Naive thymus-derived CD4-positive, alpha-beta T cell (primary cell): ENCODE results near the gene GPHN. TPM values are rescaled to one million over a fixed set of nuclear protein-coding genes. Genes with fewer than 3 reads are reported as not detected.
A peak's percentile ranks its signal among the peaks of the same experiment; 100 is the strongest.

Experiments
- ATAC-seq: fragments of 150-1000 bp; cut with Tn5 transposase; 2 replicates; pipeline ENCODE4 v1.10.0; 2021; ENCODE audit warnings: mild to moderate bottlenecking, moderate library complexity
- CTCF ChIA-PET: fragments of 350-600 bp; sonication (Branson Sonifier 250); formaldehyde crosslinking; loops from one replicate; lab custom pipeline; 2021; ENCODE audit warnings: antibody characterized with exemption; lab: Charles Lee
- POLR2A ChIA-PET: fragments of 350-600 bp; sonication (Branson Sonifier 250); formaldehyde crosslinking; loops from one replicate; lab custom pipeline; 2021; ENCODE audit warnings: antibody characterized with exemption, inconsistent platforms; lab: Charles Lee
- DNase-seq, 9 donors: peaks; one replicate each; pipeline versions ENCODE4 v3.0.0 to v3.0.0-alpha.2; 2020 to 2022; ENCODE audit warnings: mixed read lengths in 1 of 9
- H3K27ac ChIP-seq: one replicate; pipeline ENCODE4 v1.7.0; 2013; ENCODE audit warnings: mild to moderate bottlenecking, low read depth, low read length, moderate library complexity
- H3K27me3 ChIP-seq, 2 donors: one replicate each; pipeline ENCODE4 v1.7.0; 2013; ENCODE audit warnings: low read length in 2 of 2, mild to moderate bottlenecking in 2 of 2, moderate library complexity in 2 of 2; ENCODE audit not compliant: control insufficient read depth in 2 of 2, insufficient read depth in 2 of 2
- H3K36me3 ChIP-seq, 3 experiments: 1 replicate in 2 of 3; 2 replicates in 1 of 3; pipeline ENCODE4 v1.7.0; 2013; ENCODE audit warnings: low read length in 3 of 3, mild to moderate bottlenecking in 3 of 3, moderate library complexity in 1 of 3; ENCODE audit not compliant: insufficient read depth in 3 of 3, control insufficient read depth in 2 of 3
- H3K4me1 ChIP-seq, 2 donors: one replicate each; pipeline ENCODE4 v1.7.0; 2013; ENCODE audit warnings: low read length in 2 of 2, mild to moderate bottlenecking in 2 of 2, moderate library complexity in 1 of 2; ENCODE audit not compliant: control insufficient read depth in 2 of 2, insufficient read depth in 2 of 2
- H3K4me3 ChIP-seq: 2 replicates; pipeline ENCODE4 v1.7.0; 2013; ENCODE audit warnings: mild to moderate bottlenecking, low read length
- H3K9me3 ChIP-seq, 3 experiments: 1 replicate in 2 of 3; 2 replicates in 1 of 3; pipeline ENCODE4 v1.7.0; 2013; ENCODE audit warnings: low read length in 3 of 3; ENCODE audit not compliant: control insufficient read depth in 2 of 3
- H3K27ac Mint-ChIP-seq, 9 donors: one replicate each; pipeline ENCODE4 v1.8.0; 2020 to 2022; ENCODE audit warnings: mixed read lengths in 9 of 9, mild to moderate bottlenecking in 8 of 9, moderate library complexity in 5 of 9, inconsistent platforms in 2 of 9
- H3K27me3 Mint-ChIP-seq, 5 donors: one replicate each; pipeline ENCODE4 v1.8.0; 2021 to 2022; ENCODE audit warnings: mixed read lengths in 5 of 5, mild to moderate bottlenecking in 1 of 5
- H3K36me3 Mint-ChIP-seq, 5 donors: one replicate each; pipeline ENCODE4 v1.8.0; 2020 to 2022; ENCODE audit warnings: mixed read lengths in 5 of 5, mild to moderate bottlenecking in 3 of 5, inconsistent platforms in 1 of 5
- H3K4me1 Mint-ChIP-seq, 7 donors: one replicate each; pipeline ENCODE4 v1.8.0; 2020 to 2022; ENCODE audit warnings: mixed read lengths in 7 of 7, mild to moderate bottlenecking in 3 of 7, inconsistent platforms in 1 of 7
- H3K4me3 Mint-ChIP-seq, 10 donors: one replicate each; pipeline ENCODE4 v1.8.0; 2020 to 2022; ENCODE audit warnings: mild to moderate bottlenecking in 10 of 10, mixed read lengths in 10 of 10, moderate library complexity in 6 of 10, inconsistent platforms in 2 of 10
- H3K9me3 Mint-ChIP-seq, 11 donors: one replicate each; pipeline ENCODE4 v1.8.0; 2020 to 2022; ENCODE audit warnings: mixed read lengths in 11 of 11, mild to moderate bottlenecking in 4 of 11, inconsistent platforms in 1 of 11, moderate library complexity in 1 of 11
- intact Hi-C, 2 donors: fragments of 100-400 bp; cut with micrococcal nuclease; formaldehyde crosslinking; loops; one replicate each; pipeline ENCODE4 v1.15.1; 2023
- polyA plus RNA-seq, 2 donors: library from polyadenylated mRNA; unstranded; fragments of 300-500 nt; fragmentation: Illumina TruSeq; gene quantifications; one replicate each; pipeline ENCODE4 v1.2.3, GENCODE V29; 2021
- total RNA-seq, 6 experiments: library from RNA in 5 of 6; stranded (reverse) in 5 of 6; gene quantifications; 1 replicate in 5 of 6; 2 replicates in 1 of 6; pipeline ENCODE4 v1.2.3 and lab custom pipeline; 2021 to 2026

The GPHN gene
- total and polyA plus RNA-seq, 7 experiments from 2014 or later = 6.0 to 28.1 (median 14.3) TPM

GRCh38 chr14:66596241-66596985, 88.5 kb downstream of the GPHN start:
- DNase-seq = no peak
- Histone ChIP-seq H3K36me3 (no peaks in the 10 kb centered on the region), H3K27ac (no peak overlapping the region), H3K4me3 (no peak overlapping the region), H3K27me3 (no peaks in the 10 kb centered on the region), H3K4me1 (no peaks in the 10 kb centered on the region), H3K9me3 (peaks cover 0 to 19% (median 0%) of the 10 kb centered on the region in 3 experiments)
- POLR2A ChIA-PET = no interaction called here
- no peak overlapping the region for H3K27ac Mint-ChIP-seq
- CTCF ChIA-PET = no interaction called here
- peaks cover 0 to 34% (median 23%) of the 10 kb centered on the region in 5 donors for H3K36me3 Mint-ChIP-seq
- H3K4me1 Mint-ChIP-seq = peaks cover 0 to 4% (median 0%) of the 10 kb centered on the region in 7 donors
- H3K9me3 Mint-ChIP-seq = peaks cover 8 to 68% (median 25%) of the 10 kb centered on the region in 11 donors
- intact Hi-C loops = no loop called here
- H3K27me3 Mint-ChIP-seq = no peaks in the 10 kb centered on the region
- no peak overlapping the region for H3K4me3 Mint-ChIP-seq
- ATAC-seq = no peak

- Mint-ChIP-seq H3K4me1 (peaks cover 0 to 9% (median 0%) of the 10 kb centered on the region in 7 donors), H3K36me3 (peaks cover 0 to 11% (median 8%) of the 10 kb centered on the region in 5 donors), H3K27me3 (no peaks in the 10 kb centered on the region), H3K4me3 (no peak overlapping the region), H3K9me3 (peaks cover under 1 to 40% (median 14%) of the 10 kb centered on the region in 11 donors), H3K27ac (no peak overlapping the region)
- POLR2A ChIA-PET = no interaction called here
- ATAC-seq (no peak), DNase-seq (no peak)
- no peak overlapping the region for H3K27ac ChIP-seq
- CTCF ChIA-PET = no interaction called here
- no peak overlapping the region for H3K4me3 ChIP-seq
- H3K9me3 ChIP-seq = peaks cover 0 to 14% (median 0%) of the 10 kb centered on the region in 3 experiments
- H3K27me3 ChIP-seq = no peaks in the 10 kb centered on the region
- intact Hi-C loops = no loop called here
- H3K36me3 ChIP-seq = no peaks in the 10 kb centered on the region
- no peaks in the 10 kb centered on the region for H3K4me1 ChIP-seq
These were observed 92.5 kb downstream of the GPHN start for GRCh38 chr14:66600416-66600815.

- Histone ChIP-seq H3K27me3 (no peaks in the 10 kb centered on the region), H3K9me3 (no peaks in the 10 kb centered on the region), H3K4me3 (no peak overlapping the region), H3K4me1 (no peaks in the 10 kb centered on the region), H3K27ac (no peak overlapping the region), H3K36me3 (no peaks in the 10 kb centered on the region)
- intact Hi-C loops = no loop called here
- CTCF ChIA-PET = no interaction called here
- no peak for ATAC-seq
- peaks cover 0 to 20% (median 8%) of the 10 kb centered on the region in 5 donors for H3K36me3 Mint-ChIP-seq
- no peak overlapping the region for H3K4me3 Mint-ChIP-seq
- peaks cover 0 to 44% (median 15%) of the 10 kb centered on the region in 11 donors for H3K9me3 Mint-ChIP-seq
- no peaks in the 10 kb centered on the region for H3K27me3 Mint-ChIP-seq
- H3K27ac Mint-ChIP-seq = no peak overlapping the region
- H3K4me1 Mint-ChIP-seq = peaks cover 0 to 9% (median 4%) of the 10 kb centered on the region in 7 donors
- DNase-seq = no peak
- POLR2A ChIA-PET = no interaction called here
These were observed 94.1 kb downstream of the GPHN start for GRCh38 chr14:66601932-66602578.

- intact Hi-C loops = no loop called here
- no peak overlapping the region for H3K4me3 Mint-ChIP-seq
- H3K4me1 Mint-ChIP-seq = peaks cover 0 to 12% (median 0%) of the 10 kb centered on the region in 7 donors
- ChIA-PET CTCF (no interaction called here), POLR2A (no interaction called here)
- no peaks in the 10 kb centered on the region for H3K27me3 ChIP-seq
- H3K36me3 Mint-ChIP-seq = peaks cover 0 to 30% (median 9%) of the 10 kb centered on the region in 5 donors
- H3K27ac Mint-ChIP-seq = no peak overlapping the region
- DNase-seq (no peak), ATAC-seq (no peak)
- no peak overlapping the region for H3K4me3 ChIP-seq
- H3K9me3 Mint-ChIP-seq = peaks cover 0 to 52% (median 24%) of the 10 kb centered on the region in 11 donors
- H3K4me1 ChIP-seq = no peaks in the 10 kb centered on the region
- peaks cover 0 to 9% (median 0%) of the 10 kb centered on the region in 3 experiments for H3K9me3 ChIP-seq
- peaks cover 0 to 5% (median 0%) of the 10 kb centered on the region in 5 donors for H3K27me3 Mint-ChIP-seq
- H3K36me3 ChIP-seq = no peaks in the 10 kb centered on the region
- H3K27ac ChIP-seq = no peak overlapping the region
These were observed 96.0 kb downstream of the GPHN start for GRCh38 chr14:66603945-66604344.

- Mint-ChIP-seq H3K4me1 (peaks cover 0 to 19% (median 14%) of the 10 kb centered on the region in 7 donors), H3K27me3 (peaks cover 0 to 5% (median 0%) of the 10 kb centered on the region in 5 donors), H3K27ac (no peak overlapping the region), H3K36me3 (peaks cover 0 to 50% (median 9%) of the 10 kb centered on the region in 5 donors), H3K9me3 (peaks cover 2 to 66% (median 32%) of the 10 kb centered on the region in 11 donors), H3K4me3 (no peak overlapping the region)
- Histone ChIP-seq H3K36me3 (no peaks in the 10 kb centered on the region), H3K27me3 (no peaks in the 10 kb centered on the region), H3K4me1 (no peaks in the 10 kb centered on the region), H3K27ac (no peak overlapping the region), H3K4me3 (no peak overlapping the region), H3K9me3 (peaks cover 0 to 21% (median 6%) of the 10 kb centered on the region in 3 experiments)
- DNase-seq (no peak), ATAC-seq (no peak)
- ChIA-PET CTCF (no interaction called here), POLR2A (no interaction called here)
- intact Hi-C loops = no loop called here
These were observed 98.9 kb downstream of the GPHN start for GRCh38 chr14:66606826-66607225.

- no peak overlapping the region for H3K4me3 ChIP-seq
- peaks cover 4 to 87% (median 39%) of the 10 kb centered on the region in 11 donors for H3K9me3 Mint-ChIP-seq
- ATAC-seq = peak; percentile 24
- POLR2A ChIA-PET = no interaction called here
- DNase-seq = peak in 5 of 9 donors; percentile 1 to 46 (median 5)
- peaks cover 0 to 5% (median 0%) of the 10 kb centered on the region in 5 donors for H3K27me3 Mint-ChIP-seq
- H3K9me3 ChIP-seq = peaks cover 0 to 21% (median 6%) of the 10 kb centered on the region in 3 experiments
- H3K4me3 Mint-ChIP-seq = peak overlapping the region in 2 of 10 donors; percentile 41 to 53
- intact Hi-C loops = loop anchor here in 1 of 2 donors (1.0 to 2.0 kb wide), 2 partner anchors 115 to 507 kb away; no protein-coding TSS in a partner anchor
- H3K27me3 ChIP-seq = no peaks in the 10 kb centered on the region
- H3K4me1 ChIP-seq = no peaks in the 10 kb centered on the region
- peak overlapping the region in 7 of 9 donors; percentile 9 to 85 (median 31) for H3K27ac Mint-ChIP-seq
- H3K36me3 ChIP-seq = no peaks in the 10 kb centered on the region
- peaks cover 0 to 16% (median 14%) of the 10 kb centered on the region in 7 donors for H3K4me1 Mint-ChIP-seq
- CTCF ChIA-PET = no interaction called here
- peaks cover 3 to 67% (median 13%) of the 10 kb centered on the region in 5 donors for H3K36me3 Mint-ChIP-seq
- H3K27ac ChIP-seq = no peak overlapping the region
These were observed 102.2 kb downstream of the GPHN start for GRCh38 chr14:66610154-66610563.
